HG03064 (cell line): ENCODE data around the gene TMEM255A.

Source experiments
- ATAC-seq: cut with Tn5 transposase; IDR thresholded peaks from one replicate; pipeline ENCODE4 v1.9.1; 2021; ENCODE audit warnings: low read depth; ENCODE audit not compliant: unreplicated experiment

Gene TMEM255A

GRCh38 chrX:120213438-120214265 is 97.6 kb downstream of the TMEM255A start:
- ATAC-seq, result no peak
